Fibroblast of mammary gland (primary cell): ENCODE data around the gene COG3.

Experiments
- DNase-seq: peaks from one replicate; pipeline ENCODE4 v3.0.0-alpha.2; 2010; ENCODE audit warnings: low read depth
- H3K4me3 ChIP-seq: 2 replicates; pipeline ENCODE4 v1.5.1; 2011; ENCODE audit warnings: low read depth, mild to moderate bottlenecking, low read length, moderate library complexity; ENCODE audit not compliant: control insufficient read depth
- CTCF ChIP-seq: conservative IDR thresholded peaks from 2 replicates; pipeline ENCODE4 v1.5.1; 2011; ENCODE audit warnings: low read depth, low read length, inconsistent platforms; ENCODE audit not compliant: control insufficient read depth, insufficient read depth

The COG3 gene

DNA sequence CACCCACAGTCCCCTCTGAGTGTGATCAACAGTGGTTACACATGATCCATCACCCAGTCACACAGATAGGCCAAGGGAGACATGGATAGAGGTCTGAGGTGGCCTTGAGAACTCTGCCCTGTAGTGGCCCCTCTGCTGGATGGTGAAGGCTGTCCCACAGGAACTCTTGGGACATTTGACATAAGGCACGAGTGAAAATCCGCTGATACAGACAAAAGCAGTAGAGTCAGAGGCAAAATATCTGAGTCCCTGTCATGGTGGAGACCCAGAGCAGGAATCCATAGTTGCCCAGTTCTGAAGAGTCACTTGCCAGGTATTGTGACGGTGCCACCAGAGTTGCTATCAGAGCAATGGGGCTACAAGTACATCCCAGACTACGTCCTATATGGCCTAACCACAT lies 27.8 kb upstream of the COG3 start:
- DNase-seq = no peak
- no peak for TF ChIP-seq CTCF
- H3K4me3 ChIP-seq = no peak overlapping the region

GRCh38 chr13:45437947-45438346 lies 26.8 kb upstream of the COG3 start:
- TF ChIP-seq CTCF = no peak
- no peak for DNase-seq
- no peak overlapping the region for H3K4me3 ChIP-seq

- no peak for DNase-seq
- TF ChIP-seq CTCF = no peak
- H3K4me3 ChIP-seq = no peak overlapping the region
Measured at GRCh38 chr13:45439008-45439407, 25.7 kb upstream of the COG3 start.

DNA sequence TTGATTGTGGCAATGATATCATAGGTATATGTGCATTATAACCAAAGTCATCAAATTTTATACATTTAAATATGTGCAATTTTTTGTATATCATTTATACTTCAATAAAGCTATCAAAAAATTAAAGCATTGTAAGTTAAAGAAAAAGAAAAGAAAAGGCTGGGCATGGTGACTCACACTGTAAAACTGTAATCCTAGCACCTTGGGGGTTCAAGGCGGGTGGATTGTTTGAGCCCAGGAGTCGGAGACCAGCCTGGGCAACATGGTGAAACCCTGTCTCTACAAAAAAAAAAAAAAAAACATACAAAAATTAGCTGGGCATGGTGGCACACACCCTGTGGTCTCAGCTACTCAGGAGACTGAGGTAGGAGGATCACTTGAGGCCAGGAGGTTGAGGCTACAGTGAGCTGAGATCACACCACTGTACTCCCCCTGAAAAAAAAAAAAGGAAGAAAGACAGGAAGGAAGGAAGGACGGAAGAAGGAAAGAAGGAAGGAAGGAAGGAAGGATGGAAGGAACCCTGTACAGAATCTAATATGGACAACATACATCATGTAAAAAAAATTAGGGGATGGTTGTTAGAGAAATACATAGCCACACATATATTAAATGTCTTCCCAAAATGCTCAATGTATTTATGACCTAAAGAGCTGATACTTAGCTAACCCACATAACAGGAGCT lies 24.8 kb upstream of the COG3 start:
- no peak overlapping the region for H3K4me3 ChIP-seq
- no peak for TF ChIP-seq CTCF
- DNase-seq = no peak

DNA sequence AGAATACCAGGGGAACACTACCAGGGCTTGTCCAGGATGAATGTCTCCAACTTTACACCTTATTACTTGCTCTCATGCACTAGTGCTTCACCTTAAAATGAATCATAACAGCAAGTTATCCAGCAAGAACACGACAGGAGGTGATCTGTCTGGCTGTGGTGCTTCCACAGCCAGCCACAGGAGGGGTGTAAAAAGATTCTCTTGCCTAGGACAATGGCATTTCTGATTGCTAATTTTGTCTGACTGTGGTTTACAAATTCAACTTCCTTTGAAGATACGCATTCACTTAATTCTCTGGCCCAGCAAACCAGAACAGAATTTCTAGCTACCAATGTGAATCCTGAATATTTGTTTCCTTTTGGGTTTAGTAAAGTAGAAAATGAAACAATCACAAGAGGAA lies 23.1 kb upstream of the COG3 start:
- H3K4me3 ChIP-seq = no peak overlapping the region
- peak; percentile 21 for DNase-seq
- peak; percentile 28 for TF ChIP-seq CTCF

DNA sequence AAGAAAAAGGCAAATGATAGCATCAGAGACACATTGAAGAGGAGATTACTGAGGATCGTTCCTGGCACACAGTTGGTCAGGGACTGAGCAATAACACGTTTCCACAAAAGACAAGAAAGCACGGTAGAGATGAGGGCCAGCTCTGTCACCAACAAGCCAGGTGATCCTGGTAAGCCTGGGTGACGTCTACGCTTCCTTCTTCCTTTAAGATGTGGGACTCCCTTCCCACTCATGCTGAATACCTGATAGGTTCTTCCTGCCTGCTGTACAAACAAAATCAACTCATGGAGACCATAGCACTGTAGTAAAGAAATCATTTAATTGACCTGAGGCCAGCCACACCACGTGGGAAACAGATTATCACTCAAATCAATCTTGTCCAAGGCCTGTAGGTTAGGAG lies 19.7 kb upstream of the COG3 start:
- no peak for TF ChIP-seq CTCF

DNA sequence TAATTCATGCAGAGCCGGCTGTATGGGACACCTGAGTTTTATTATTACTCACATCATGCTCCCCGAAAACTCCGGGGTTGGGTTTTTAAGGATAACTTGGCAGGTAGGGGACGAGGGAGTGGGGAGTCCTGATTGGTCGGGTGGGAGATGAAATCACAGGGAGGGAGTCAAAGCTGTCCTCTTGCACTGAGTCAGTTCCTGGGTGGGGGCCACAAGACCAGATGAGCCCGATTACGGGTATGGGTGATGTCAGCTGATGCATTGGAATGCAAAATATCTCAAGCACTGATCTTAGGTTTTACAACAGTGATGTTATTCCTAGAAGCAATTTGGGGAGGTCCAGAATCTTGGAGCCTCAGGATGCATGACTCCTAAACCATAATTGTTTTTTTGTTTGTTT lies 18.6 kb upstream of the COG3 start:
- no peak overlapping the region for H3K4me3 ChIP-seq
- no peak for TF ChIP-seq CTCF
- peak; percentile 70 for DNase-seq

More for the DNA sequence above, 19.7 kb upstream of the COG3 start:
- no peak overlapping the region for H3K4me3 ChIP-seq
- no peak for DNase-seq
